ENCODE data around the gene UGT1A7. TPM values are rescaled to one million over a fixed set of nuclear protein-coding genes. Genes with fewer than 3 reads are reported as not detected.

Gene UGT1A7
- total and polyA plus RNA-seq, 9 of the 15 experiments (the other 6 are each of a cell fraction or from before 2014, with no cell fraction given): not detected

GRCh38 chr2:233638836-233639235 is 42.9 kb upstream of the UGT1A7 start:
- CTCF ChIA-PET (ENCODE audit: low intra/inter-chr PET ratio): no interaction called here
- TF ChIP-seq RBM39 (optimal IDR thresholded peaks at IDR 0.05; ENCODE audit: low read depth, low read length): no peak
- no peak for TF ChIP-seq NR4A1 (CRISPR knock-in tag; IDR thresholded peaks at IDR 0.05)
- TF ChIP-seq NR4A1 (tag; IDR thresholded peaks at IDR 0.05): no peak
- no peak for TF ChIP-seq ZKSCAN1 (IDR thresholded peaks at IDR 0.05; ENCODE audit: low read depth, low read length)
- no peak for TF ChIP-seq ZNF699 (CRISPR knock-in tag; IDR thresholded peaks at IDR 0.05; ENCODE audit: insufficient replicate concordance)
- no peak for TF ChIP-seq SRSF1 (IDR thresholded peaks at IDR 0.05; ENCODE audit: low read depth, low read length)
- no peak for TF ChIP-seq ZBTB17 (CRISPR knock-in tag; IDR thresholded peaks at IDR 0.05)
- no peak for TF ChIP-seq HINFP (tag; conservative IDR thresholded peaks at IDR 0.05; ENCODE audit: low read depth)
- TF ChIP-seq CCAR2 (IDR thresholded peaks at IDR 0.05; ENCODE audit: low read depth, low read length): no peak
- no peak for TF ChIP-seq PBX2 (CRISPR knock-in tag; IDR thresholded peaks at IDR 0.05; ENCODE audit: low read depth)
- TF ChIP-seq PBX2 (tag; conservative IDR thresholded peaks at IDR 0.05; ENCODE audit: low read depth): no peak
- no peak for TF ChIP-seq ARID3A (IDR thresholded peaks at IDR 0.05; ENCODE audit: borderline replicate concordance, low read depth, low read length)
- no peak for TF ChIP-seq ZNF75A (CRISPR knock-in tag; IDR thresholded peaks at IDR 0.05)
- no peak for TF ChIP-seq POLR2G (IDR thresholded peaks at IDR 0.05; ENCODE audit: low read depth, low read length)
- TF ChIP-seq SRSF3 (IDR thresholded peaks at IDR 0.05; ENCODE audit: insufficient read depth, low read length): no peak
- no peak for TF ChIP-seq PPARD (CRISPR knock-in tag; IDR thresholded peaks at IDR 0.05)
- no peak for TF ChIP-seq ZBTB43 (CRISPR knock-in tag; IDR thresholded peaks at IDR 0.05)

More at GRCh38 chr2:233638836-233639235, 42.9 kb upstream of the UGT1A7 start:
- DNase-seq (ENCODE audit: extremely low read depth in 1 of 4, low spot score in 3 of 4) (no peak), ATAC-seq (no peak), FAIRE-seq (no peak)
- Histone ChIP-seq H3K9me1 (ENCODE audit: control insufficient read depth, insufficient read depth, low read length) (no peaks in the 10 kb centered on the region), H4K20me1 (replicated peaks; ENCODE audit: control insufficient read depth, insufficient read depth, low read length) (no peaks in the 10 kb centered on the region), H3K4me1 (replicated peaks in 1 of 2; ENCODE audit: control insufficient read depth in 2 of 2, insufficient read depth in 2 of 2, low read length in 2 of 2) (no peaks in the 10 kb centered on the region), H3K79me2 (ENCODE audit: control insufficient read depth, insufficient read depth, low read length) (no peaks in the 10 kb centered on the region), H3K36me3 (ENCODE audit: control insufficient read depth, insufficient read depth, low read length) (no peaks in the 10 kb centered on the region), H3K9me3 (replicated peaks; ENCODE audit: control insufficient read depth, insufficient read depth, low read depth, low read length) (no peaks in the 10 kb centered on the region), H3K9ac (ENCODE audit: insufficient read depth in 1 of 2, low read depth in 2 of 2, low read length in 2 of 2) (no peak overlapping the region), H3K27ac (ENCODE audit: extremely low read depth, low read depth, low read length) (no peak overlapping the region), H2AFZ (ENCODE audit: low read depth, low read length) (no peak overlapping the region), H3K27me3 (ENCODE audit: control insufficient read depth in 2 of 2, insufficient read depth in 2 of 2, low read length in 2 of 2) (peaks cover 0 to 4% of the 10 kb centered on the region in 2 experiments; a peak in 1 of 5 replicates), H3K4me3 (no peak overlapping the region), H3K4me2 (ENCODE audit: insufficient read depth, low read length) (no peak overlapping the region)
- 0% methylated on average over 5 of the region's 5 CpGs for WGBS (ENCODE audit: insufficient coverage, low coverage, missing lambda C conversion rate)
- no TSS peak for BruUV-seq (replicated peaks)
- intact Hi-C loops (cut with micrococcal nuclease): no loop called here
- in situ Hi-C loops (cut with MboI): no loop called here
- POLR2A ChIA-PET: no interaction called here
